HCT116 (cell line): ENCODE results near the gene CREB3L1. TPM values are rescaled to one million over a fixed set of nuclear protein-coding genes. Genes with fewer than 3 reads are reported as not detected.

ENCODE experiments used
- ATAC-seq: fragments of 200-7000 bp; cut with Tn5 transposase; 2 replicates; pipeline ENCODE4 v1.9.1; 2020; ENCODE audit warnings: mild to moderate bottlenecking, moderate library complexity
- BruUV-seq: library from RNA; stranded (reverse); fragments of 400-500 nt; replicated peaks from 2 replicates; lab custom pipeline; 2021; lab: Mats Ljungman, UMichigan
- CTCF ChIA-PET: fragments of 300-600 bp; sonication (Branson Sonifier 250); formaldehyde crosslinking; loops from one replicate; lab custom pipeline; 2021; ENCODE audit warnings: antibody characterized with exemption; lab: Charles Lee
- POLR2A ChIA-PET: fragments of 300-600, 350-600 bp; sonication (Branson Sonifier 250); formaldehyde crosslinking; loops from one replicate; lab custom pipeline; 2021; ENCODE audit warnings: antibody characterized with exemption; lab: Charles Lee
- RAD21 ChIA-PET, 2 experiments: fragments of 300-600 bp; sonication (Branson Sonifier 250); formaldehyde crosslinking; loops; one replicate each; lab custom pipeline; 2023; ENCODE audit warnings: low total read pairs in 2 of 2; ENCODE audit not compliant: uncharacterized antibody in 2 of 2, unreplicated experiment in 2 of 2, low non-redundant PET in 1 of 2; lab: Charles Lee
- DNase-seq: peaks from one replicate; pipeline ENCODE4 v3.0.0-alpha.2; 2010; ENCODE audit warnings: low read depth, low spot score
- H2AFZ ChIP-seq: fragments of 200-600 bp; shearing (Covaris generic), sonication (generic); 2 replicates; pipeline ENCODE4 v1.6.1; 2017; ENCODE audit warnings: low read depth, mixed run types, mixed read lengths, antibody characterized with exemption, low read length; ENCODE audit not compliant: poor library complexity, severe bottlenecking
- H3K27ac ChIP-seq: 2 replicates; pipeline ENCODE4 v1.5.1; 2012; ENCODE audit warnings: low read depth, low read length
- H3K27me3 ChIP-seq: fragments of 200-600 bp; sonication (generic); 2 replicates; pipeline ENCODE4 v1.6.1; 2016; ENCODE audit warnings: mixed run types, low read length, mixed read lengths; ENCODE audit not compliant: insufficient read depth
- H3K36me3 ChIP-seq, 2 experiments: fragments of 200-500 bp in 1 of 2; fragments of 200-600 bp in 1 of 2; sonication (Bioruptor generic) in 1 of 2; sonication (generic) in 1 of 2; 2 replicates each; pipeline versions ENCODE4 v1.5.1 to v1.6.1; 2014 to 2016; ENCODE audit warnings: low read length in 2 of 2, inconsistent platforms in 1 of 2, mixed read lengths in 1 of 2, mixed run types in 1 of 2; ENCODE audit not compliant: insufficient read depth in 2 of 2, control insufficient read depth in 1 of 2
- H3K4me1 ChIP-seq, 2 experiments: fragments of 200-600 bp in 1 of 2; sonication (generic) in 1 of 2; 2 replicates each; pipeline versions ENCODE4 v1.5.1 to v1.6.1; 2012 to 2017; ENCODE audit warnings: low read length in 2 of 2, inconsistent platforms in 1 of 2, mild to moderate bottlenecking in 1 of 2, mixed read lengths in 1 of 2, mixed run types in 1 of 2, moderate library complexity in 1 of 2; ENCODE audit not compliant: insufficient read depth in 2 of 2, control insufficient read depth in 1 of 2
- H3K4me2 ChIP-seq: fragments of 200-600 bp; sonication (generic); 2 replicates; pipeline ENCODE4 v1.6.1; 2017; ENCODE audit warnings: mixed run types, low read length, mixed read lengths
- H3K4me3 ChIP-seq, 2 experiments: fragments of 200-600 bp in 1 of 2; sonication (generic) in 1 of 2; replicated peaks in 1 of 2; 2 replicates each; pipeline ENCODE4 v1.5.1; 2011 to 2016; ENCODE audit warnings: low read length in 2 of 2, control low read depth in 1 of 2, low read depth in 1 of 2, mild to moderate bottlenecking in 1 of 2, mixed read lengths in 1 of 2, mixed run types in 1 of 2
- H3K79me2 ChIP-seq: fragments of 200-600 bp; sonication (generic); 2 replicates; pipeline ENCODE4 v1.6.1; 2017; ENCODE audit warnings: mild to moderate bottlenecking, mixed run types, low read length, moderate library complexity, mixed read lengths; ENCODE audit not compliant: insufficient read depth
- H3K9ac ChIP-seq: fragments of 200-600 bp; sonication (generic); 2 replicates; pipeline ENCODE4 v1.6.1; 2016; ENCODE audit warnings: low read length, mixed read lengths
- H3K9me2 ChIP-seq: fragments of 200-600 bp; sonication (generic), shearing (Covaris generic); 2 replicates; pipeline ENCODE4 v1.6.1; 2017; ENCODE audit warnings: mixed run types, mild to moderate bottlenecking, moderate library complexity; ENCODE audit not compliant: insufficient read depth
- H3K9me3 ChIP-seq, 2 experiments: fragments of 200-500 bp in 1 of 2; fragments of 200-600 bp in 1 of 2; sonication (Bioruptor generic) in 1 of 2; sonication (generic) in 1 of 2; 2 replicates each; pipeline ENCODE4 v1.6.1; 2014 to 2017; ENCODE audit warnings: low read length in 2 of 2, mixed read lengths in 2 of 2, inconsistent platforms in 1 of 2, low read depth in 1 of 2, mild to moderate bottlenecking in 1 of 2, mixed run types in 1 of 2, moderate library complexity in 1 of 2; ENCODE audit not compliant: control insufficient read depth in 1 of 2, insufficient read depth in 1 of 2
- H4K20me1 ChIP-seq: fragments of 200-600 bp; sonication (generic), shearing (Covaris generic); 2 replicates; pipeline ENCODE4 v1.6.1; 2017; ENCODE audit warnings: mixed run types, mild to moderate bottlenecking, moderate library complexity; ENCODE audit not compliant: insufficient read depth
- EZH2phosphoT487 ChIP-seq: fragments of 200-600 bp; IDR thresholded peaks from 2 replicates; pipeline ENCODE4 v1.6.1; 2018; ENCODE audit warnings: antibody characterized with exemption, borderline replicate concordance
- SRF ChIP-seq: IDR thresholded peaks from 2 replicates; pipeline ENCODE4 v1.6.1; 2012; ENCODE audit warnings: low read depth
- YY1 ChIP-seq: IDR thresholded peaks from 2 replicates; pipeline ENCODE4 v1.6.1; 2011; ENCODE audit warnings: low read length, low read depth, moderate library complexity, mild to moderate bottlenecking; ENCODE audit not compliant: insufficient replicate concordance; ENCODE audit errors: extremely low read depth
- intact Hi-C: fragments of 100-400 bp; cut with micrococcal nuclease; formaldehyde crosslinking; loops from 2 replicates; pipeline ENCODE4 v1.10.0; 2022
- total RNA-seq: library from RNA; stranded (reverse); gene quantifications from one replicate; pipeline ENCODE4 v1.2.1, GENCODE V29; 2021; ENCODE audit not compliant: unreplicated experiment
- TF ChIP-seq, protein P1 (sequence below), 3 experiments: fragments of 200-600 bp in 1 of 3; sonication (generic) in 1 of 3; IDR thresholded peaks in 2 of 3; conservative IDR thresholded peaks in 1 of 3; 2 replicates each; pipeline ENCODE4 v1.5.1; 2012 to 2017; ENCODE audit warnings: low read depth in 2 of 3, low read length in 2 of 3, antibody characterized with exemption in 1 of 3, borderline replicate concordance in 1 of 3, control low read depth in 1 of 3, mild to moderate bottlenecking in 1 of 3, mixed read lengths in 1 of 3, mixed run types in 1 of 3, moderate library complexity in 1 of 3; ENCODE audit not compliant: insufficient read depth in 1 of 3
- TF ChIP-seq, protein P2 (sequence below): IDR thresholded peaks from 2 replicates; pipeline ENCODE4 v1.6.1; 2011; ENCODE audit warnings: mild to moderate bottlenecking, low read length, moderate library complexity; ENCODE audit not compliant: insufficient replicate concordance; ENCODE audit errors: extremely low read depth

Gene CREB3L1
- total RNA-seq, 1 experiment from 2014 or later = 0.37 TPM

DNA sequence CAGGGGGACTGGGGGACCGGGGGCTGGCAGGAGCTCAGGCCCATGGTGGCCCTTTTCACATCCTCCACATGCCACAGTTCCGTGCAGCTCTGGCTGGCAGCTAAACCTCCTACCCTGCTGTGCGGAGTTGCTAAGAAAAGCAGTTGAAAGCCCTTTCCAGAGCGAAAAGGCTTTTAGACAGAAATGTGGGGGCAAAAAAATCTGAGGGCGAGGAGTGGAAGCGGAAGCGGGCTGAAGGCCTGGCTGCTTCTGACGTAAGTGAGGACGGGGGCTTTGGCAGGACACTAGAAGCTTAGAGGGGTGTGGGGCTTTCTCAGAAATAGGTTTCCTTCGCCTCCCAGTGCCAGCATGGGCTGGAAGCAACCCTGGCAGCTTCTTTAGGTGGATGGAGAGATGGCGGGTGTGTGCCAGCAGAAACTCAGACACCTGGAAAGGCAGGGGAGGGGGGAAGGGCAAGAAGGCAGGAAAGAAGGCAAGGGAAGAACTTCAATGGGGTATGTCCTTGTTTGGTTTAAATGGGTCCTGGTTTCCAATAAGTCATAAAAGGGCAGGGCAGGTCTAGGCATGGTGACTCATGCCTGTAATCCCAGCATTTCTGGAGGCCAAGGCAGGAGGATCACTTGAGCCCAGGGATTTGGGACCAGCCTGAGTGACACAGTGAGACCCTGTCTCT, 58.6 kb downstream of the CREB3L1 start:
- no TSS peak for BruUV-seq
- Histone ChIP-seq H3K4me2 (peak overlapping the region; percentile 43), H4K20me1 (no peaks in the 10 kb centered on the region), H3K27ac (no peak overlapping the region), H3K4me3 (no peak overlapping the region), H3K36me3 (no peaks in the 10 kb centered on the region), H3K4me1 (peaks cover 0 to 27% of the 10 kb centered on the region in 2 experiments; a peak in 3 of 4 replicates), H3K79me2 (no peaks in the 10 kb centered on the region), H2AFZ (no peak overlapping the region), H3K9ac (no peak overlapping the region), H3K9me2 (no peaks in the 10 kb centered on the region), H3K9me3 (no peaks in the 10 kb centered on the region), H3K27me3 (no peaks in the 10 kb centered on the region)
- DNase-seq (no peak), ATAC-seq (0 out of 2 replicates have a peak, but pooled peaks have one; percentile 26)
- intact Hi-C loops = no loop called here
- TF ChIP-seq, protein P1, sequence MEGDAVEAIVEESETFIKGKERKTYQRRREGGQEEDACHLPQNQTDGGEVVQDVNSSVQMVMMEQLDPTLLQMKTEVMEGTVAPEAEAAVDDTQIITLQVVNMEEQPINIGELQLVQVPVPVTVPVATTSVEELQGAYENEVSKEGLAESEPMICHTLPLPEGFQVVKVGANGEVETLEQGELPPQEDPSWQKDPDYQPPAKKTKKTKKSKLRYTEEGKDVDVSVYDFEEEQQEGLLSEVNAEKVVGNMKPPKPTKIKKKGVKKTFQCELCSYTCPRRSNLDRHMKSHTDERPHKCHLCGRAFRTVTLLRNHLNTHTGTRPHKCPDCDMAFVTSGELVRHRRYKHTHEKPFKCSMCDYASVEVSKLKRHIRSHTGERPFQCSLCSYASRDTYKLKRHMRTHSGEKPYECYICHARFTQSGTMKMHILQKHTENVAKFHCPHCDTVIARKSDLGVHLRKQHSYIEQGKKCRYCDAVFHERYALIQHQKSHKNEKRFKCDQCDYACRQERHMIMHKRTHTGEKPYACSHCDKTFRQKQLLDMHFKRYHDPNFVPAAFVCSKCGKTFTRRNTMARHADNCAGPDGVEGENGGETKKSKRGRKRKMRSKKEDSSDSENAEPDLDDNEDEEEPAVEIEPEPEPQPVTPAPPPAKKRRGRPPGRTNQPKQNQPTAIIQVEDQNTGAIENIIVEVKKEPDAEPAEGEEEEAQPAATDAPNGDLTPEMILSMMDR (IDR thresholded peaks at IDR 0.05 in 2 of 3, conservative IDR thresholded peaks at IDR 0.05 in 1 of 3; ENCODE audit: borderline replicate concordance in 1 of 3, insufficient read depth in 1 of 3, low read depth in 2 of 3, low read length in 2 of 3) = no peak
- no peak for TF ChIP-seq YY1
- TF ChIP-seq SRF = 0 out of 2 replicates have a peak, but pooled peaks have one; percentile 35
- TF ChIP-seq EZH2phosphoT487 = no peak
- TF ChIP-seq, protein P2, sequence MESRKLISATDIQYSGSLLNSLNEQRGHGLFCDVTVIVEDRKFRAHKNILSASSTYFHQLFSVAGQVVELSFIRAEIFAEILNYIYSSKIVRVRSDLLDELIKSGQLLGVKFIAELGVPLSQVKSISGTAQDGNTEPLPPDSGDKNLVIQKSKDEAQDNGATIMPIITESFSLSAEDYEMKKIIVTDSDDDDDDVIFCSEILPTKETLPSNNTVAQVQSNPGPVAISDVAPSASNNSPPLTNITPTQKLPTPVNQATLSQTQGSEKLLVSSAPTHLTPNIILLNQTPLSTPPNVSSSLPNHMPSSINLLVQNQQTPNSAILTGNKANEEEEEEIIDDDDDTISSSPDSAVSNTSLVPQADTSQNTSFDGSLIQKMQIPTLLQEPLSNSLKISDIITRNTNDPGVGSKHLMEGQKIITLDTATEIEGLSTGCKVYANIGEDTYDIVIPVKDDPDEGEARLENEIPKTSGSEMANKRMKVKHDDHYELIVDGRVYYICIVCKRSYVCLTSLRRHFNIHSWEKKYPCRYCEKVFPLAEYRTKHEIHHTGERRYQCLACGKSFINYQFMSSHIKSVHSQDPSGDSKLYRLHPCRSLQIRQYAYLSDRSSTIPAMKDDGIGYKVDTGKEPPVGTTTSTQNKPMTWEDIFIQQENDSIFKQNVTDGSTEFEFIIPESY = no peak
- POLR2A ChIA-PET = no interaction called here
- CTCF ChIA-PET = no interaction called here
- RAD21 ChIA-PET = no interaction called here
